COLO668 (cell line): ENCODE results near the gene METTL9.
"Not testable (repeated sequence)": the region's sequence is repeated elsewhere in the genome, so short reads cannot be mapped to it uniquely, and the experiment has no call there.

Source experiments
- DNase-seq: peaks from one replicate; lab custom pipeline; 2025; ENCODE audit not compliant: unreplicated experiment; lab: John Stamatoyannopoulos, UW

The METTL9 gene

DNA sequence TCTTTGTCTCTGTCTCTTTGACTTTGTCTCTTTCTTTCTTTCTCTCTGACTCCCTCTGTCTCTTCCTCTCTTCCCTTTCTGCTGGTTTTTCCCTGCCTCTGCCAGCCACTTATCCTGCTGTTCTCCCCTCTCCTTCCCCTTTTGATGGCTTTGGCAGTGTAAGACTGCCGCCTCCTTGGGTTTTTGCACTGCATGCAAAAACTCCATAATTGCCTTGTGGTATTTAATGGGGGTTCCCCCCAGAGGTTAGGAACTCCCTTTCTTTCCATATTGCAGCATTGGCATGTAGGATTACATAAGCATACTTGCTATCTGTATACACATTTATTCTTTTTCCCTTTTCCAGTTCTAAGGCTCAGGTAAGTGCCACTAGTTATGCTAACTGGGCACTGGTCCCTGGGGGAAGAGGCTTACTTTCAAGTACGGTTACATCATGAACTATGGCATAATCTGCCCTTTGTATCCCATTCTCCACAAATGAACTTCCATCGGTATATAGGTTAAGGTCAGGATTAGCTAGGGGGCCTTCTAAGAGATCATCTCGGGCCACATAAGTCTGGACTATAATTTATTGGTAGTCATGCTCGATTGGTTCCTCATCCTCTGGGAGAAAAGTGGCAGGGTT is 32.7 kb downstream of the METTL9 start:
- DNase-seq = not testable (repeated sequence)

GRCh38 chr16:21634216-21634615 is 34.8 kb downstream of the METTL9 start:
- DNase-seq = no peak

DNA sequence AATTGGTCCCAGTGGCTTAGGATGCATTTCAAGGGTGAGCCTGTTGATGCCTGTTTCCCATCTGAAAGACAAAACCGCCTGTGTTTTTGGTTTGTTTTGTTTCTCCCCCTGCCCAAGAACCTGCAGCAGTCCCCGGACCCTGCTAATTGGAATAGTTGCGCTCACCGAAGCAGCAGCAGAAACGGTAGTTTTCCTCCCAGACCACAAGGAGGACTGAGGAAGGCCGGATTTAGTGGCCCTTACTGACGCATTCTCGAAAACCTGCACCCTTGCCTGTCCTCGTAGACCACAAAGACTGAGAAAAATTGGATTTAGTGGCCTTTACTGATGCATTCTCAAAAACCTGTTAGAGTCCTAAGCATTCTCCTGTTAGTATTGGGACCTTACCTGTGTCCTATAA is 36.3 kb downstream of the METTL9 start:
- DNase-seq = not testable (repeated sequence)

- DNase-seq = no peak
Observed at GRCh38 chr16:21637032-21637968, 37.9 kb downstream of the METTL9 start.

DNA sequence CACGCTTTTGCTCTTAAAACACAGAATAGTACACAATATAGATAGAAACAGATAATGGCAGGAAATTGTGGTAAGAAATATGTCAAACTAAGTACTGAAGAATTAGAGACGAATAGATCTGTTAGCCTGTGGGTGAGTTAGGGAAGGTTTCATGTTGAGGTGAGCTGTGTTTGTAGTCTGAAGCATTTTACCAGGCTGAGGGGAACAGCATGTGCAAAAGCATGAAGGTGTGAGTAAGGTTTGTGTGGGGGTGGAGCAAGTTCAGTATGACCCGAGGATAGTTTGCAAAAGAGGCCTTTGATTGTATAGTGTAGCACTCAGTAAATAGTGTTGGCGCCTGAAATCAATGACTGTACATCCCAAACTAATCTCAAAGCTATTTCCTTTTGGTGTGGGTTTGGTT is 39.2 kb downstream of the METTL9 start:
- DNase-seq = no peak

DNA sequence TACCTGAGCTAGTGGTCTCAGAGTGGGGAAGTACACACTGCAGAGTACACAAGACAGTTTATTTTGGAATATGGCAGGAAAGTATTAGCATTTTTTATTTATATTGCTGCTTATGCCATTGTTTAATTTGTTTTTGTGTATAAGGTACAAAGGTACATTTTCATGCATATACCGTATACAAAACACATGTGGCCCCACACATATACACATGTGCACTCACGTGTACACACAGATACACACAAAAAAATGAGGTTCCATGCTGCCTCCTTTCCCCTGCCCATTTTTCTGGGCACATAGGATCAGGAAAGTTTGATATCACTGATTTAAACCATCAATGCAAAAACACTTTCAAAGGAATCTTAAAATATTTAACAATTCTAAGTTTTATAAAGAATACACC is 40.1 kb downstream of the METTL9 start:
- DNase-seq = no peak

GRCh38 chr16:21641916-21642315 is 42.5 kb downstream of the METTL9 start:
- no peak for DNase-seq

DNA sequence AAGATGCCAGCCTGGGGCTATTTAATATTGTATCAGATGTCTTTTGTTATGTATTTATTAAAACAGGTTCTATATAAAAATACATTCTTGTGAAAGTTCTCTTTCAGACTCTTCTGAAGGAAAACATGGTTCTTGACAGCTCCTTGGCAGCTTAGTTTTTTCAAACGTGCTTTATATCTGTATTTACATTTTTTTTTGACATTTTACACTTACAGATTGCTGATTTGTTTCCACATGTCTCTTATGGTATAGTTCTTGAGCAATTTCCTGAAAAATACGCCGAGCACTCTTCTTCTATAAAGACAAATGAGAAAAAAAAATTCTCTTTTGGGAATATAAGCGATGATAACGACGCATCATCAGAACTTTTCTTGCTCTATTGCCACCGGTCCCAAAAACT is 43.5 kb downstream of the METTL9 start:
- DNase-seq = no peak

DNA sequence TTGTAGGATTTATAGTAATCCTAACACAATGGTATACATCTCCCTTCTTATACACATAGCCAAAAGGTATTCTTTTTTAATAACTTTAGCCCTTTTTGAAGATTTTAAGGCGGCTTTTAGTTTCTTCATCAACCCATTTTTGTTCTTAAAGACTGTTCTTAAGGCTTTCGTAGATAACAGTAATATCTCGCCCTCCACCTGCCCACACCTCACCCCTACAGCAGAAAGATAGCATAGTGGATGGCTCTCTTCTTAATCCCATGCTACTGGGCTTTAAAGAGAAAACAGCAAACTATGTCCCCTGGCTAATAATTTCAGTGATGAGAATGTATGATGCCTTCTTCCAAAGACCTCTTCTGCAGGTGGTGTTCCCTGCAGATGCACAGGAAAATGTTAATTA is 44.4 kb downstream of the METTL9 start:
- no peak for DNase-seq

GRCh38 chr16:21644674-21645073 is 45.3 kb downstream of the METTL9 start:
- DNase-seq = no peak

- no peak for DNase-seq
Observed at GRCh38 chr16:21645261-21645721, 45.9 kb downstream of the METTL9 start.

DNA sequence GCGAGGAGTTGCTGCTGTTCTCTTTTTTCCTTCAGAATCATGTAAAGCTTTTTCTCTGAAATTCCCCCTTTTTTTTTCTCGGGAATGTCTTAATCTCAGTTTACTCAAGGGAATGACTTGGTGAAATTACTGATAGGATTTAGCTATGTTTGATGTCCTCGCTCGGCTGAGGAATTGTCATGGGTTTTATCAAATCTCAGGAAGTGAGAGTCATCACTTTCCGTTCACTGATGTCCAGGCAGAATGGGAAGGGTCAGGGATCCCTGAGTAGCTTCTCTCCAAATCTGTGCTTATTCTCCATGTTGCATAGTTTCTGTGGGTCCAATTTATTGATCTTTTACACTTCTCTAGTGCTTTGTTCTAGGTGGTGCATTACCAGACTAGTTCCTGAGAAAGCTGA is 46.7 kb downstream of the METTL9 start:
- no peak for DNase-seq

DNA sequence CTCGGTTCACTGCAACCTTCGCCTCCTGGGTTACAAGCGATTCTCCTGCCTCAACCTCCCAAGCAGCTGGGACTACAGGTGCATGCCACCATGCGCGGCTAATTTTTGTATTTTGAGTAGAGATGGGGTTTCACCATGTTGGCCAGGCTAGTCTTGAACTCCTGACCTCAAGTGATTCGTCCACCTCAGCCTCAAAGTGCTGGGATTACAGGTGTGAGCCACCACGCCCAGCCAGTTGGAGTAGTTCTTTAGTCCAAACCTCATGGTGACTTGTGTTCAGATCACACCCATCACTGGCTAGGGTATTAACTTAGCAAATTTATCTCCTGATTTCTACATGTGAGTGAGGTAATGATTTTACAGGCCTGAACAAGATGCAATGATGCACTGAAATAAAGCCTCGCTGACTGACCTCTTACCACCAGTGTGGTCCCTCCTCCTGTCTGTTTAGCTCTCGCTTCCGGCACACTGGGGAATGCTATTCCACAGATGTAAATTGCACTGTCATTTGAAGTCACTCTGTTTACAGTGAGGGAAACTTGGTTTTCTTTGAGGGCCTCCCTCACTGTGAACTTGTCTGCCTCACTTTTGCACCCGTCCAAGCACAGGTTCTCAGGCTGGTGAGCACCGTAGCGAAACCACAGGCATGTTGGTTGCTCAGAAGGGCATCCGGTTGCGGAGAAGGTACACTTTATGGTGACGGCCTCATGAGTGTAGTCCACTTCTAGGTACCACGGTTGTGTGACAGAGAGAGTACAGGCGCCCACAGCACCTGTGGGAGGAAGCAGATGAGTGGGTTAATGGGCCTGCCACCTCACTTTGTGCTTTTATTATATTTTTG is 47.6 kb downstream of the METTL9 start:
- DNase-seq = no peak

DNA sequence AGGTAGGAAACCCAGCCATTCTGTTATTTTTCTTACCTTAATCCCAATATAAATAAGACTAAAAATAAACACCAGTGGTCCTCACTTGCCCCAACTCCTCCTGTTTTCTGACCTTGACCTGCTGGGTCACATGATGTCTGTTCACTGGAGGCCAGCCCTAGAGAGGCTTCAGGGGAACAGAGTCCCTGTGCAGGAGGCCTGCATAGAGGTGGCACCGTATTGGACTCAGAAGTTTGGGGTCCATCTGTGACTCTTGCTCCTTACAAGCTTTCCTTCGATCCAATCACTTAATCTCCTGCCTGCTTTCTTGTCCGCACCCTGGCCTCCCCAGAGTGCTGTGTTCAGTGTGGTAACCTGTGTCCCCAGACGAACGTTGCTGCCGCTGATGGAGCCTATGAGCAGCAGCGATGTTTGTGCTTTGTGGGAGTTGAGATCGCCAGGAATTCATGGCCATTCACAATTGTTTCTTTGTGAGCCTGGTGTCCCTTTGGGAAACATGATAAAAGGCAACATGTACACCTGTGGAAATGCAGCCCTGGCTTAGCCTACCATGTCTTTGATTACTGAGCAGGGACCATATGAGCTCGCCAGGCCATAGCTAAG is 48.3 kb downstream of the METTL9 start:
- DNase-seq = no peak

GRCh38 chr16:21649826-21650406 is 50.5 kb downstream of the METTL9 start:
- not testable (repeated sequence) for DNase-seq

- no peak for DNase-seq
Observed at GRCh38 chr16:21650521-21650920, 51.1 kb downstream of the METTL9 start.

GRCh38 chr16:21651515-21651914 is 52.1 kb downstream of the METTL9 start:
- DNase-seq = no peak

GRCh38 chr16:21652453-21652852 is 53.1 kb downstream of the METTL9 start, which contains the start of gene IGSF6:
Gene IGSF6 (minus strand): TSS chr16:21652608. CDS start chr16:21652598, 10 bp downstream.
- DNase-seq = no peak

- no peak for DNase-seq
Observed at GRCh38 chr16:21653571-21653970, 54.2 kb downstream of the METTL9 start.

DNA sequence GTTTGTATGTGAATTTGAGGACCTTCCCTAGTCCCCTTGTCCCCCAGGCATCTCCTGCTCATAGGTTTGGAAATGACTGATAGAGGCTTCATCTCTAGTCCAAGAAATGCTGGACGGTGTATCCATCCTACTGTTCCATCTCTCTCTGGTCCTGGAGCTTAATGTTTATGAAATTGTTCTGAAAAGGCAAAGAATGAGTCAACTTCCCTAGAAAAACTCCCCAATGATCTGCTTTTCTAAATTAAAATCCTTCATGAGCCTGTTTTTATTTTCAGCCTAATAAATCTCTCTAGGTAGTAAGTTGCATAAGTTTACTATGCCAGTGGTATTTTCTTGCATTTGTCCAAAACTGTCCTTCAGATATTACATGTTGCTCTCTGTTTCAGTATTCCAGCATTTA is 55.1 kb downstream of the METTL9 start:
- DNase-seq = no peak
